ENCODE data around the gene C2CD4C.

GRCh38 chr19:376111-376470 is 32.9 kb downstream of the C2CD4C start:
- TF ChIP-seq CTCF (conservative IDR thresholded peaks at IDR 0.05; ENCODE audit: low read depth in 2 of 2) (no peak), POLR2AphosphoS5 (IDR thresholded peaks at IDR 0.05; ENCODE audit: low read depth) (no peak), EZH2 (IDR thresholded peaks at IDR 0.05; ENCODE audit: low read depth, unreplicated experiment) (no peak), EZH2phosphoT487 (IDR thresholded peaks at IDR 0.05; ENCODE audit: unreplicated experiment) (no peak), ZNF462 (CRISPR knock-in tag; IDR thresholded peaks at IDR 0.05) (no peak), REST (IDR thresholded peaks at IDR 0.05; ENCODE audit: unreplicated experiment) (no peak), JUNB (IDR thresholded peaks at IDR 0.05; ENCODE audit: unreplicated experiment) (no peak), CREB1 (CRISPR knock-in tag; IDR thresholded peaks at IDR 0.05; ENCODE audit: low read depth) (no peak), STAT1 (IDR thresholded peaks at IDR 0.05; ENCODE audit: unreplicated experiment) (no peak), ETS1 (IDR thresholded peaks at IDR 0.05) (no peak), ZNF114 (CRISPR knock-in tag; IDR thresholded peaks at IDR 0.05) (no peak), ZNF331 (CRISPR knock-in tag; IDR thresholded peaks at IDR 0.05; ENCODE audit: low read depth) (no peak), NANOG (IDR thresholded peaks at IDR 0.05; ENCODE audit: borderline replicate concordance) (no peak)
